GM21825 (cell line): Measurements from ENCODE around the gene STARD7.
A peak's percentile ranks its signal among the peaks of the same experiment; 100 is the strongest.
"Not testable (repeated sequence)": the region's sequence is repeated elsewhere in the genome, so short reads cannot be mapped to it uniquely, and the experiment has no call there.

Experiments used
- ATAC-seq: cut with Tn5 transposase; IDR thresholded peaks from one replicate; pipeline ENCODE4 v1.9.1; 2021; ENCODE audit warnings: mild to moderate bottlenecking, moderate library complexity; ENCODE audit not compliant: unreplicated experiment

The STARD7 gene

GRCh38 chr2:96167407-96168013, 41.1 kb downstream of the STARD7 start:
- ATAC-seq: no peak

GRCh38 chr2:96164459-96165184, 44.0 kb downstream of the STARD7 start:
- peak; percentile 62 for ATAC-seq

- ATAC-seq: peak; percentile 53
Observed at GRCh38 chr2:96163768-96164429, 44.7 kb downstream of the STARD7 start.

GRCh38 chr2:96163415-96163767, 45.2 kb downstream of the STARD7 start:
- no peak for ATAC-seq

- ATAC-seq: no peak
Observed at GRCh38 chr2:96161898-96162297, 46.7 kb downstream of the STARD7 start.

GRCh38 chr2:96160366-96160765, 48.3 kb downstream of the STARD7 start:
- ATAC-seq: not testable (repeated sequence)

- no peak for ATAC-seq
Observed at GRCh38 chr2:96159084-96159830, 49.4 kb downstream of the STARD7 start.

GRCh38 chr2:96158554-96158940, 50.1 kb downstream of the STARD7 start:
- ATAC-seq: no peak

- peak; percentile 59 for ATAC-seq
Observed at GRCh38 chr2:96157649-96158553, 50.7 kb downstream of the STARD7 start.

GRCh38 chr2:96156926-96157648, 51.5 kb downstream of the STARD7 start:
- peak; percentile 48 for ATAC-seq

- ATAC-seq: no peak
Observed at GRCh38 chr2:96156011-96156820, 52.4 kb downstream of the STARD7 start.

- no peak for ATAC-seq
Observed at GRCh38 chr2:96154506-96155380, 53.9 kb downstream of the STARD7 start.

- no peak for ATAC-seq
Observed at GRCh38 chr2:96153991-96154431, 54.6 kb downstream of the STARD7 start.

- ATAC-seq: no peak
Observed at GRCh38 chr2:96153291-96153713, 55.3 kb downstream of the STARD7 start.

GRCh38 chr2:96152304-96153161, 56.1 kb downstream of the STARD7 start:
- ATAC-seq: no peak

GRCh38 chr2:96151595-96152303, 56.9 kb downstream of the STARD7 start:
- ATAC-seq: no peak
